Measurements from ENCODE around the gene STRIP2.

The STRIP2 gene, protein sequence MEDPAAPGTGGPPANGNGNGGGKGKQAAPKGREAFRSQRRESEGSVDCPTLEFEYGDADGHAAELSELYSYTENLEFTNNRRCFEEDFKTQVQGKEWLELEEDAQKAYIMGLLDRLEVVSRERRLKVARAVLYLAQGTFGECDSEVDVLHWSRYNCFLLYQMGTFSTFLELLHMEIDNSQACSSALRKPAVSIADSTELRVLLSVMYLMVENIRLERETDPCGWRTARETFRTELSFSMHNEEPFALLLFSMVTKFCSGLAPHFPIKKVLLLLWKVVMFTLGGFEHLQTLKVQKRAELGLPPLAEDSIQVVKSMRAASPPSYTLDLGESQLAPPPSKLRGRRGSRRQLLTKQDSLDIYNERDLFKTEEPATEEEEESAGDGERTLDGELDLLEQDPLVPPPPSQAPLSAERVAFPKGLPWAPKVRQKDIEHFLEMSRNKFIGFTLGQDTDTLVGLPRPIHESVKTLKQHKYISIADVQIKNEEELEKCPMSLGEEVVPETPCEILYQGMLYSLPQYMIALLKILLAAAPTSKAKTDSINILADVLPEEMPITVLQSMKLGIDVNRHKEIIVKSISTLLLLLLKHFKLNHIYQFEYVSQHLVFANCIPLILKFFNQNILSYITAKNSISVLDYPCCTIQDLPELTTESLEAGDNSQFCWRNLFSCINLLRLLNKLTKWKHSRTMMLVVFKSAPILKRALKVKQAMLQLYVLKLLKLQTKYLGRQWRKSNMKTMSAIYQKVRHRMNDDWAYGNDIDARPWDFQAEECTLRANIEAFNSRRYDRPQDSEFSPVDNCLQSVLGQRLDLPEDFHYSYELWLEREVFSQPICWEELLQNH

DNA sequence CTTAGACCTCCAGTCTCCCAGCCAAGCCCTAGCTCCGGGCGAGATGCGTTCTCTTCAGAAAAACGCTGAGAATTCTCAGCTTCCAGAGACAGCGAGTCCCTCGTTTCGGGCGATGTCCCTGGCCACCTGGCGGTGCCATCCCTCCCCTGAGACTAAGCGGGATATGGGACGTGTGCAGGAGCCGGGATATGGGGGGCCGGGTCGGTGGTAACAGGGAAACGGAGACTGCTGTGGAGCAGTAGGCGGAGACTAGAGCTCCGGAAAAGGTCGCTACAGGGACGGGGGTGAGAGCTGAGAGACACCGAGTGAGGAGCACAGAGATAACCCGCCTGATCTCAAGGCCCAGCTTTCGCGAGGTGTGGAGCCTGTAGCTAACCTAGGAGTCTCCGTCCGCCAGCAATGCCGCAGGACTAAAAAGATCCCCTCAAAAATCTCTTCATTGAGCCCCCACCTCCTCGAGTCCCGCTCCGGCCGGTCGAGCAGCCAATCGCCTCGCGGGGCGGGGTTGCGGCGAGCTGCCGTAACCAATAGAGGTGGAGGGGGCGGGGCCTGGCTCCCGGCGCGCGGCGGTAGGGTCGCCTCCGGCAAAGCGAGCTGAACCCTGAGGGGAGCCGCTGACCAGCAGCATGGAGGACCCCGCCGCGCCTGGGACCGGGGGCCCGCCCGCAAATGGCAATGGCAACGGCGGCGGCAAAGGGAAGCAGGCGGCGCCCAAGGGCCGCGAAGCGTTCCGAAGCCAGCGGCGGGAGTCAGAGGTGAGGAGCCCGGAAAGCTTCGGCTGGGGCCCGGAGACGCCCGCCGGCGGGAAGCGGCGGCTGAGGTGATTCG lies at the start of gene STRIP2:
TSS of gene STRIP2 (plus strand) at position 586 of the 828 bp plus-strand sequence. CDS start at position 627, 41 bp downstream.
- TF ChIP-seq, protein P1, sequence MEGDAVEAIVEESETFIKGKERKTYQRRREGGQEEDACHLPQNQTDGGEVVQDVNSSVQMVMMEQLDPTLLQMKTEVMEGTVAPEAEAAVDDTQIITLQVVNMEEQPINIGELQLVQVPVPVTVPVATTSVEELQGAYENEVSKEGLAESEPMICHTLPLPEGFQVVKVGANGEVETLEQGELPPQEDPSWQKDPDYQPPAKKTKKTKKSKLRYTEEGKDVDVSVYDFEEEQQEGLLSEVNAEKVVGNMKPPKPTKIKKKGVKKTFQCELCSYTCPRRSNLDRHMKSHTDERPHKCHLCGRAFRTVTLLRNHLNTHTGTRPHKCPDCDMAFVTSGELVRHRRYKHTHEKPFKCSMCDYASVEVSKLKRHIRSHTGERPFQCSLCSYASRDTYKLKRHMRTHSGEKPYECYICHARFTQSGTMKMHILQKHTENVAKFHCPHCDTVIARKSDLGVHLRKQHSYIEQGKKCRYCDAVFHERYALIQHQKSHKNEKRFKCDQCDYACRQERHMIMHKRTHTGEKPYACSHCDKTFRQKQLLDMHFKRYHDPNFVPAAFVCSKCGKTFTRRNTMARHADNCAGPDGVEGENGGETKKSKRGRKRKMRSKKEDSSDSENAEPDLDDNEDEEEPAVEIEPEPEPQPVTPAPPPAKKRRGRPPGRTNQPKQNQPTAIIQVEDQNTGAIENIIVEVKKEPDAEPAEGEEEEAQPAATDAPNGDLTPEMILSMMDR (IDR thresholded peaks at IDR 0.05; ENCODE audit: low read length, missing control alignments) = peak; percentile 2
- peak within 1 kb of the TSS; percentile 81 for H3K4me3 ChIP-seq (replicated peaks; ENCODE audit: low read depth, low read length)
- peak; percentile 69 for DNase-seq (ENCODE audit: low read depth)

DNA sequence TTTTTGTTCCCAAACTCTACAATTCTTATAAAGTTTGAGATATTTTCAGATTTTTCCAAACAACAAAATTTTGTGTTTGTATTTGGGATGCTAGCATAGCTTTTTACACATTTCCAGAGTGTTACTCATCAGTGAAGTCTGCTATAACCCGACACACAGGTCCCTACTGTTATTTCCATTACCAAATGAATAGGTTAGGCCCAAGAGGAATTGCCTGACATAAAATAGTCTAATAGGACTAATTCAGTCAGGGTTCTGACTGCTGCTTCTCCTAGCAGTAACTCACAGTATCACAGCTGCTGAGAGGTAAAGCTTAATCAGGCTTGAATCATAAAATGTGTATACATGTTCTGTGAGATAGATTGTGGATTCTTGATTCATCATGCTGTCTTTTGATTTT lies 49.1 kb upstream of the STRIP2 start:
- TF ChIP-seq, protein P1 (IDR thresholded peaks at IDR 0.05; ENCODE audit: low read length, missing control alignments) = no peak
- no peak overlapping the region for H3K4me3 ChIP-seq (replicated peaks; ENCODE audit: low read depth, low read length)
- DNase-seq (ENCODE audit: low read depth) = no peak

DNA sequence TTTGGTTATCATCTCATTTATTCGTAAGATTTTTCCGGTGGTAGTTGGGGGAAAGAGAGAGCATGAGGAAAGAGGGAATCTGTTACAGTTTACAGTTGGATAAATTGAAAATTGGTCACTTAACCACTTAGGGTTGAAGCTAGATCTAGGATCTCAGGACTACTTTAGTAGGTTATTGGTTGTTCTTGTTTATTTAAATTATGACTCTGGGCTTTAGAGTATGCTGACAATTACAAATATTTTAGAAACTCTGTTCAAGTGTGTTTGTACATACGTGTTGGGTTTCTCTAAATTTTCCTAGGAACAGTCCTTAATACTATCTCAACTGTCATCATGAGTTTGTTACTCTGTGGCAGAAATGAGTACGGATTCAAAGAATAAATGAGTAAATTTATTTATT lies 48.6 kb upstream of the STRIP2 start:
- H3K4me3 ChIP-seq (replicated peaks; ENCODE audit: low read depth, low read length) = no peak overlapping the region
- TF ChIP-seq, protein P1 (IDR thresholded peaks at IDR 0.05; ENCODE audit: low read length, missing control alignments) = no peak
- DNase-seq (ENCODE audit: low read depth) = no peak

DNA sequence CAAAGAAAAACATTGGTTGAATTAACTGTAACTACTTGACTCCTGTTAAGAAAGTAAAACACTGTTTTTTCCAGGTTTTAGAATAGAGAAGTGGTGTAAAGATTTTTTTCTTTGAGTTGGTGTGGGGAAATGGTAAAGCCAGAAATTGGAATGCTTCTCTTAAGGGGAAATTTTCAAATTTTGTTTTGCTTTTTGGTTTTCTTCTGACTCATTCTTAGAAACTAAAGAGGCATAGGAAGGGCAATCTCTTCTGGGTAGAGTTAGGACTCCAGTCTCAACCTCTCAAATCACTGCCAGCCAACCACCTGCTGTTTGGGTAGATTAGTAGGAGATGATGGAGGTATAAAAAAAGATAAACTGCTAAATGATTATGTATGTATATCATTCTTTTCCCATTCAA lies 47.7 kb upstream of the STRIP2 start:
- H3K4me3 ChIP-seq (replicated peaks; ENCODE audit: low read depth, low read length) = no peak overlapping the region
- TF ChIP-seq, protein P1 (IDR thresholded peaks at IDR 0.05; ENCODE audit: low read length, missing control alignments) = no peak
- no peak for DNase-seq (ENCODE audit: low read depth)

DNA sequence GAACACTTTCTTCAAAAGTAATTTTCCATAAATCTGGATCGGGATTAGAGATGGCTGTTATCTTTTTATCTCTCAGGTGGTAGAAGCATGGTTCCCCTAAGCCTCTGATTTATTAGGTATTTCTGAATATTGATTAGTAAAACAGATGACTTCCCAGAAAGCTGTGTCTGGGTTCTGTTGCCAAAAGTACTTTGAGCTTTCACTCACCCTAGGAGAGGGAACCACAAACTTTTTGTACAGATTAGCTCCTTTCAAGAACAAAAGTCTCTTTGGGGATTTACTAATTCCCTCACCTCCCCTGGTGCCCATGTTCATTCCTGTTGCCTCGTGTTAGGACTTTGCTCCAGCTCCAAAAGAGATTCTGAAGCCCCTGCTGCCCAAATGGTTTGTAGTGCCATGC lies 46.7 kb upstream of the STRIP2 start:
- no peak overlapping the region for H3K4me3 ChIP-seq (replicated peaks; ENCODE audit: low read depth, low read length)
- DNase-seq (ENCODE audit: low read depth) = no peak
- TF ChIP-seq, protein P1 (IDR thresholded peaks at IDR 0.05; ENCODE audit: low read length, missing control alignments) = no peak

DNA sequence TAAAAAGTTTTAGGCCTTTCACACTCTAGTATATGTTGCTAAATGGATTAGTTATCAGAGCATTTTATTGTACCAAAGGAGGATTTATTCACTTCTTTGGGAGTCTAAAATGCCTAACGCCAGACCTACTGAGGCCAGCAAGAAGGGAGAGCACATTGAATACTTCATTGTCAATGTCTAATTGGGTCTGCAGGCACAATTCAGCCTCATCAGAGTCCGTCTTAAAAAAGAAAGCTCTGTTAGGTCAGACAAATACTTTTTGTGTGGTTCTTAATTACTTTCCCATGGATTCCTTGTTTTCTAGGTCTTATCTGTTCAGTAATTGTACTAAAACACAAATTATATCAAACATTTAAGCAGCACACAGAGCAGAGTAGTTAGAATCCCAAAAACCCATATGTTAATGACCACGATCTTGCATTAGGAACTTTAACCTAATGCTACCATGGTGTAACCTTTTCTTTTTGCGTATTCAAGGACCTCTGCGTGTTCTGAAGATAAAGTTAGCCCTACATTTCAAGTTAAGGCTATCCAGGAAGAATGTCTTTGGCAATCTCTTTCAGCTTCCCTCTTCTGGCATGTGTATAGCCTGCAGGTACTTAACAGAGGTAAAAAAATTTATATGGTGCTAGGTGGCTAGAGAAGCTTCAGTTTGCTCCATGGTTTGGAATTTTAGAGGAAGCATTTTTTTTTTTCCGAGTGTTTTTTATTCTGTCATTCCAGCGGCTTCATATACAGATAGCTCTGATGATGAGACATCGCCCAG lies 45.7 kb upstream of the STRIP2 start:
- no peak overlapping the region for H3K4me3 ChIP-seq (replicated peaks; ENCODE audit: low read depth, low read length)
- TF ChIP-seq, protein P1 (IDR thresholded peaks at IDR 0.05; ENCODE audit: low read length, missing control alignments) = no peak
- no peak for DNase-seq (ENCODE audit: low read depth)
